Activated CD4-positive, alpha-beta T cell treated with anti-CD3 and anti-CD28 coated beads, Interleukin-2, amount 50 U/mL, for 4 hours (primary cell): Measurements from ENCODE around the gene CYB5RL.

Source experiments
- DNase-seq, 2 experiments: peaks; one replicate each; pipeline ENCODE4 v3.0.0-alpha.2; 2020

Gene CYB5RL

GRCh38 chr1:54157401-54157800, 42.4 kb downstream of the CYB5RL start:
- DNase-seq = no peak

GRCh38 chr1:54156986-54157385, 42.8 kb downstream of the CYB5RL start:
- no peak for DNase-seq

GRCh38 chr1:54156201-54156600, 43.6 kb downstream of the CYB5RL start:
- no peak for DNase-seq

GRCh38 chr1:54153535-54154439, 46.0 kb downstream of the CYB5RL start:
- DNase-seq = no peak

GRCh38 chr1:54152696-54153095, 47.1 kb downstream of the CYB5RL start, which contains the start of gene CDCP2:
Gene CDCP2 (minus strand): TSS chr1:54153000. CDS start chr1:54152922, 78 bp downstream.
- no peak for DNase-seq

- DNase-seq = no peak
These were observed 48.8 kb downstream of the CYB5RL start for GRCh38 chr1:54151013-54151412.
